Adrenal gland (tissue), 5 donors: ENCODE data around the gene MALRD1.

ENCODE experiments used
- CTCF ChIP-seq, 6 experiments: fragments of 450-650 bp in 4 of 6; fragments of 200-600 bp in 2 of 6; sonication (generic) in 1 of 6; IDR thresholded peaks; 1 replicate in 5 of 6; 2 replicates in 1 of 6; pipeline versions ENCODE4 v1.5.1 to v1.8.0; 2016 to 2021; ENCODE audit warnings: antibody characterized with exemption in 6 of 6, mild to moderate bottlenecking in 2 of 6, moderate library complexity in 1 of 6
- POLR2A ChIP-seq, 2 donors: fragments of 450-650 bp; IDR thresholded peaks; one replicate each; pipeline ENCODE4 v1.6.1; 2017; ENCODE audit warnings: antibody characterized with exemption in 2 of 2, mild to moderate bottlenecking in 2 of 2, moderate library complexity in 1 of 2
- donor health status: DM: no; HTN: no; CAD: no.

- TF ChIP-seq CTCF (IDR thresholded peaks at IDR 0.05) (no peak), POLR2A (IDR thresholded peaks at IDR 0.05) (no peak)
Measured at GRCh38 chr10:19194866-19195265, 146.3 kb downstream of the MALRD1 start.
